Retinal pigment epithelial cell (primary cell): ENCODE results near the gene NFKBIZ.
"Not testable (repeated sequence)": the region's sequence is repeated elsewhere in the genome, so short reads cannot be mapped to it uniquely, and the experiment has no call there.

ENCODE experiments used
- DNase-seq: peaks from one replicate; pipeline ENCODE4 v3.0.0-alpha.2; 2010; ENCODE audit warnings: low read depth
- H3K4me3 ChIP-seq: 2 replicates; pipeline ENCODE4 v1.5.1; 2011; ENCODE audit warnings: mild to moderate bottlenecking, low read length, control low read depth, moderate library complexity
- CTCF ChIP-seq: conservative IDR thresholded peaks from 2 replicates; pipeline ENCODE4 v1.5.1; 2011; ENCODE audit warnings: low read depth, low read length, control low read depth, inconsistent platforms

The NFKBIZ gene

GRCh38 chr3:101858464-101859030 lies 9.2 kb downstream of the NFKBIZ start:
- no peak for DNase-seq
- H3K4me3 ChIP-seq: no peak overlapping the region
- TF ChIP-seq CTCF: no peak

GRCh38 chr3:101859882-101860448 lies 10.7 kb downstream of the NFKBIZ start:
- no peak overlapping the region for H3K4me3 ChIP-seq
- no peak for DNase-seq
- no peak for TF ChIP-seq CTCF

- TF ChIP-seq CTCF: no peak
- no peak for DNase-seq
- H3K4me3 ChIP-seq: no peak overlapping the region
Observed at GRCh38 chr3:101861212-101861788, 12.0 kb downstream of the NFKBIZ start.

- DNase-seq: no peak
- no peak overlapping the region for H3K4me3 ChIP-seq
- TF ChIP-seq CTCF: no peak
Observed at GRCh38 chr3:101861789-101862415, 12.6 kb downstream of the NFKBIZ start.

GRCh38 chr3:101862416-101863165 lies 13.3 kb downstream of the NFKBIZ start:
- no peak for DNase-seq
- no peak overlapping the region for H3K4me3 ChIP-seq

GRCh38 chr3:101864926-101865325 lies 15.6 kb downstream of the NFKBIZ start:
- H3K4me3 ChIP-seq, DNase-seq: not testable (repeated sequence)

More at GRCh38 chr3:101862416-101863165, 13.3 kb downstream of the NFKBIZ start:
- no peak for TF ChIP-seq CTCF

- DNase-seq: no peak
- H3K4me3 ChIP-seq: no peak overlapping the region
- TF ChIP-seq CTCF: no peak
Observed at GRCh38 chr3:101865751-101866509, 16.6 kb downstream of the NFKBIZ start.
